ENCODE results near the gene TTLL11. TPM values are rescaled to one million over a fixed set of nuclear protein-coding genes. Genes with fewer than 3 reads are reported as not detected.
A peak's percentile ranks its signal among the peaks of the same experiment; 100 is the strongest.

The TTLL11 gene
- total RNA-seq, 1 experiment from 2014 or later = 1.5 TPM

DNA sequence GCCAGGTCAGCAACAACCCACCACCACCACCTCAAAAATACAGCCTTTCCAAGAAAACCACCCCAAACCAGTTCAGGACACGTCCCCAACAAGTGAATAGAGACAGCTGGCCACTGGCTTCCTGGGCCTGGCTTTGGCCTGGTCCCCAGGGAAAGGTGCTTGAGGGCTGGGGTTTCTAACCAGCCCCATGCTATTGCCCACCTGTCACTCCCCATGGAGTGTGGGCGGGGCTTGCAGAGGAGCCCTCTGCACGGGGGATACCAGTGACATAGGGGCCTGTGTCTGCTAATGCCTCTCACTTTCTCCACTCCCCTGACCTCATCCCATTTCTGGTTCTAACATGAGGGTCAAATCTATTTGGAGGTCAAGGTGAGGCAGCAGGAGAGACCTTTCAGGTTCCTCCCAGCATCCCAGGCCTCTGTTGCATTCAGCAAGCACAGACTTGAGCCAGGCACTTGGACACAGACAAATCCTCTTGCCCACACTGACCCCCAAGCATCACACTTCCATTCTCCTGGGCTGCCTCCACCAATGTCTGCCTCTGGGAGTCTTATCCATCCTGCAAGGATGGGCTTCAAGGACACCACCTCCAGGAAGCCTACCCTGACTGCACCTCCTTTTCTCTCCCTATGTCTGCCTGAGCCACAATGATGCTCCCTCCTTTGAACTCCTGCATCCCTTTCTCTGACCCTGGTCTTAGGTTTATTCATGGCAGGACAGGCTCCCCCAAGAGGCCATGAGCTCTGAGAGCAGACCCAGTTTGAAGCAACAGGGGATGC, 16.1 kb upstream of the TTLL11 start:
- Histone ChIP-seq H3K18ac (ENCODE audit: insufficient read length, low read depth, low read length) (no peak overlapping the region), H3K23ac (ENCODE audit: insufficient read length, low read depth, low read length) (no peak overlapping the region), H2AK5ac (ENCODE audit: insufficient read length, low read length) (no peak overlapping the region), H2BK5ac (ENCODE audit: insufficient read length, low read length) (no peak overlapping the region), H2BK15ac (ENCODE audit: low read depth, low read length) (no peak overlapping the region), H4K20me1 (ENCODE audit: control insufficient read depth, insufficient read depth, insufficient read length) (no peaks in the 10 kb centered on the region), H3K23me2 (ENCODE audit: insufficient read length, low read depth, low read length, poor library complexity, severe bottlenecking) (no peaks in the 10 kb centered on the region), H3K27me3 (ENCODE audit: insufficient read depth, low read length) (no peaks in the 10 kb centered on the region), H3K9ac (ENCODE audit: extremely low read depth, insufficient read length, low read length) (no peak overlapping the region), H3K14ac (ENCODE audit: insufficient read depth, low read length) (no peak overlapping the region), H3K9me3 (ENCODE audit: control insufficient read depth, low read depth, low read length) (no peaks in the 10 kb centered on the region), H3K4me1 (ENCODE audit: insufficient read depth, low read length) (no peaks in the 10 kb centered on the region), H3K4ac (ENCODE audit: low read depth, low read length) (no peak overlapping the region), H3K27ac (ENCODE audit: insufficient read length, low read depth, low read length) (no peak overlapping the region), H3K79me1 (ENCODE audit: insufficient read depth, low read depth, low read length, poor library complexity, severe bottlenecking) (no peaks in the 10 kb centered on the region), H4K5ac (ENCODE audit: insufficient read length, low read depth, low read length) (no peak overlapping the region), H3K79me2 (ENCODE audit: insufficient read depth, low read length) (no peaks in the 10 kb centered on the region), H2BK20ac (ENCODE audit: low read depth, low read length, poor library complexity, severe bottlenecking) (no peak overlapping the region), H3K56ac (ENCODE audit: insufficient read length, low read depth, low read length) (no peak overlapping the region), H3K4me2 (ENCODE audit: insufficient read depth, insufficient read length, low read length) (no peak overlapping the region), H2AFZ (ENCODE audit: low read length) (no peak overlapping the region), H3T11ph (ENCODE audit: low read length) (no peak overlapping the region), H2BK120ac (ENCODE audit: low read depth, low read length, poor library complexity, severe bottlenecking) (no peak overlapping the region), H2BK12ac (ENCODE audit: insufficient read length, low read depth, low read length) (no peak overlapping the region), H4K8ac (replicated peaks; ENCODE audit: insufficient read length, low read depth, low read length) (no peak overlapping the region), H4K91ac (ENCODE audit: insufficient read length, low read depth, low read length) (no peak overlapping the region)
- Mint-ChIP-seq H3K36me3 (ENCODE audit: insufficient read depth in 1 of 3, low read depth in 3 of 3) (peaks cover 0 to 2% (median 0%) of the 10 kb centered on the region in 3 experiments; a peak in 1 of 7 replicates), H3K27ac (peak overlapping the region in 1 of 3 experiments; percentile 5; a peak in 1 of 7 replicates), H3K9me3 (peaks cover 2 to 3% of the 10 kb centered on the region in 2 experiments; a peak in 2 of 5 replicates), H3K27me3 (ENCODE audit: low read depth) (peaks cover 2% of the 10 kb centered on the region), H3K4me3 (no peak overlapping the region), H3K4me1 (peaks cover 22 to 43% of the 10 kb centered on the region in 2 experiments)
- WGBS (ENCODE audit: extremely low coverage, insufficient read length, low lambda C conversion rate) = no CpG with 5 or more reads among the region's 3 CpGs
- no peak for DNase-seq
- TF ChIP-seq, protein P1, sequence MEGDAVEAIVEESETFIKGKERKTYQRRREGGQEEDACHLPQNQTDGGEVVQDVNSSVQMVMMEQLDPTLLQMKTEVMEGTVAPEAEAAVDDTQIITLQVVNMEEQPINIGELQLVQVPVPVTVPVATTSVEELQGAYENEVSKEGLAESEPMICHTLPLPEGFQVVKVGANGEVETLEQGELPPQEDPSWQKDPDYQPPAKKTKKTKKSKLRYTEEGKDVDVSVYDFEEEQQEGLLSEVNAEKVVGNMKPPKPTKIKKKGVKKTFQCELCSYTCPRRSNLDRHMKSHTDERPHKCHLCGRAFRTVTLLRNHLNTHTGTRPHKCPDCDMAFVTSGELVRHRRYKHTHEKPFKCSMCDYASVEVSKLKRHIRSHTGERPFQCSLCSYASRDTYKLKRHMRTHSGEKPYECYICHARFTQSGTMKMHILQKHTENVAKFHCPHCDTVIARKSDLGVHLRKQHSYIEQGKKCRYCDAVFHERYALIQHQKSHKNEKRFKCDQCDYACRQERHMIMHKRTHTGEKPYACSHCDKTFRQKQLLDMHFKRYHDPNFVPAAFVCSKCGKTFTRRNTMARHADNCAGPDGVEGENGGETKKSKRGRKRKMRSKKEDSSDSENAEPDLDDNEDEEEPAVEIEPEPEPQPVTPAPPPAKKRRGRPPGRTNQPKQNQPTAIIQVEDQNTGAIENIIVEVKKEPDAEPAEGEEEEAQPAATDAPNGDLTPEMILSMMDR (conservative IDR thresholded peaks at IDR 0.05) = no peak

Data from H9 (cell line).